WERI-Rb-1 (cell line): Measurements from ENCODE around the gene WDR7.

ENCODE experiments used
- DNase-seq: peaks from one replicate; pipeline ENCODE4 v3.0.0-alpha.2; 2020
- H3K27ac ChIP-seq: fragments of 250-450 bp; sonication (Bioruptor Pico); 2 replicates; pipeline ENCODE4 v1.5.1; 2020; ENCODE audit warnings: mild to moderate bottlenecking, moderate library complexity
- H3K27me3 ChIP-seq: fragments of 250-450 bp; sonication (Bioruptor Pico); 2 replicates; pipeline ENCODE4 v1.5.1; 2021; ENCODE audit warnings: mild to moderate bottlenecking, low read depth, moderate library complexity; ENCODE audit not compliant: insufficient read depth, severe bottlenecking
- H3K36me3 ChIP-seq: fragments of 250-450 bp; sonication (Bioruptor Pico); 2 replicates; pipeline ENCODE4 v1.5.1; 2020; ENCODE audit warnings: mild to moderate bottlenecking, moderate library complexity
- H3K4me3 ChIP-seq: 2 replicates; pipeline ENCODE4 v1.5.1; 2011; ENCODE audit warnings: low read depth, mild to moderate bottlenecking, control low read depth, low read length
- H3K9me3 ChIP-seq: fragments of 250-450 bp; sonication (Bioruptor Pico); 2 replicates; pipeline ENCODE4 v1.5.1; 2021; ENCODE audit warnings: mild to moderate bottlenecking, moderate library complexity; ENCODE audit not compliant: severe bottlenecking
- CTCF ChIP-seq: IDR thresholded peaks from 2 replicates; pipeline ENCODE4 v1.5.1; 2011; ENCODE audit warnings: low read depth, mild to moderate bottlenecking, control low read depth, inconsistent platforms, low read length

Gene WDR7

GRCh38 chr18:56803051-56803450, 151.9 kb downstream of the WDR7 start:
- DNase-seq, result no peak
- Histone ChIP-seq H3K36me3 (no peaks in the 10 kb centered on the region), H3K9me3 (no peaks in the 10 kb centered on the region), H3K27ac (no peak overlapping the region), H3K4me3 (no peak overlapping the region), H3K27me3 (no peaks in the 10 kb centered on the region)
- no peak for TF ChIP-seq CTCF

GRCh38 chr18:56804395-56804794, 153.2 kb downstream of the WDR7 start:
- DNase-seq, result no peak
- no peak for TF ChIP-seq CTCF
- H3K27me3 ChIP-seq, result no peaks in the 10 kb centered on the region
- H3K4me3 ChIP-seq, result no peak overlapping the region
- no peaks in the 10 kb centered on the region for H3K9me3 ChIP-seq
- no peaks in the 10 kb centered on the region for H3K36me3 ChIP-seq
- H3K27ac ChIP-seq, result no peak overlapping the region

- DNase-seq, result no peak
- TF ChIP-seq CTCF, result no peak
- Histone ChIP-seq H3K27ac (no peak overlapping the region), H3K4me3 (no peak overlapping the region), H3K27me3 (no peaks in the 10 kb centered on the region), H3K9me3 (no peaks in the 10 kb centered on the region), H3K36me3 (no peaks in the 10 kb centered on the region)
Observed at GRCh38 chr18:56807901-56808300, 156.7 kb downstream of the WDR7 start.

- no peak overlapping the region for H3K27ac ChIP-seq
Observed at GRCh38 chr18:56812674-56813073, 161.5 kb downstream of the WDR7 start.

GRCh38 chr18:56815926-56816325, 164.8 kb downstream of the WDR7 start:
- Histone ChIP-seq H3K4me3 (no peak overlapping the region), H3K27me3 (no peaks in the 10 kb centered on the region), H3K36me3 (no peaks in the 10 kb centered on the region), H3K9me3 (no peaks in the 10 kb centered on the region), H3K27ac (no peak overlapping the region)
- no peak for DNase-seq
- no peak for TF ChIP-seq CTCF

More at GRCh38 chr18:56812674-56813073, 161.5 kb downstream of the WDR7 start:
- TF ChIP-seq CTCF, result no peak
- H3K4me3 ChIP-seq, result no peak overlapping the region
- DNase-seq, result no peak
- H3K36me3 ChIP-seq, result no peaks in the 10 kb centered on the region
- no peaks in the 10 kb centered on the region for H3K9me3 ChIP-seq
- no peaks in the 10 kb centered on the region for H3K27me3 ChIP-seq

- TF ChIP-seq CTCF, result no peak
- DNase-seq, result no peak
Observed at GRCh38 chr18:56823986-56824565, 172.9 kb downstream of the WDR7 start.

More at GRCh38 chr18:56823986-56824565, 172.9 kb downstream of the WDR7 start:
- no peaks in the 10 kb centered on the region for H3K36me3 ChIP-seq
- H3K27ac ChIP-seq, result no peak overlapping the region
- H3K4me3 ChIP-seq, result no peak overlapping the region
- H3K9me3 ChIP-seq, result no peaks in the 10 kb centered on the region
- no peaks in the 10 kb centered on the region for H3K27me3 ChIP-seq
